Suppressor macrophage (primary cell): ENCODE data around the gene SF1.
A peak's percentile ranks its signal among the peaks of the same experiment; 100 is the strongest.
"Not testable (repeated sequence)": the region's sequence is repeated elsewhere in the genome, so short reads cannot be mapped to it uniquely, and the experiment has no call there.

Experiments used
- DNase-seq, 4 experiments: peaks; one replicate each; pipeline ENCODE4 v3.0.0-alpha.2; 2020 to 2022
- total RNA-seq, 17 experiments: gene quantifications; one replicate each; lab custom pipeline; 2026; ENCODE audit warnings: mixed read lengths in 6 of 17, inconsistent platforms in 3 of 17; lab: John Stamatoyannopoulos, UW

SF1 gene
- 19.8 to 170 (median 70.9) reads per million in 17 experiments for total RNA-seq

GRCh38 chr11:64778473-64779298 is at the start of gene SF1:
Gene SF1 (minus strand): TSS chr11:64778542. CDS start chr11:64778392, 150 bp downstream.
- peak; percentile 99 to 100 (median 100) for DNase-seq

- no peak for DNase-seq
These were observed 49.1 kb upstream of the SF1 start for GRCh38 chr11:64827451-64827839.

GRCh38 chr11:64826578-64827450 is 48.5 kb upstream of the SF1 start:
- DNase-seq = no peak

- no peak for DNase-seq
These were observed 47.7 kb upstream of the SF1 start for GRCh38 chr11:64826062-64826461.

- no peak for DNase-seq
These were observed 45.3 kb upstream of the SF1 start for GRCh38 chr11:64823568-64824119.

GRCh38 chr11:64817476-64817875 is 39.1 kb upstream of the SF1 start:
- DNase-seq = no peak

GRCh38 chr11:64815433-64815832 is 37.1 kb upstream of the SF1 start:
- DNase-seq = not testable (repeated sequence)

GRCh38 chr11:64814712-64815187 is 36.4 kb upstream of the SF1 start:
- no peak for DNase-seq

- no peak for DNase-seq
These were observed 35.5 kb upstream of the SF1 start for GRCh38 chr11:64813826-64814225.

- DNase-seq = peak in 3 of 4 experiments; percentile 17 to 27 (median 19)
These were observed 32.5 kb upstream of the SF1 start for GRCh38 chr11:64810891-64811272.

- DNase-seq = peak; percentile 95 to 97 (median 96)
These were observed 32.0 kb upstream of the SF1 start, which contains the start of gene MEN1 for GRCh38 chr11:64810271-64810890. Gene MEN1 (minus strand): TSS chr11:64810551. CDS start chr11:64810109, 442 bp downstream.

- DNase-seq = peak in 2 of 4 experiments; percentile 22 to 48
These were observed 31.5 kb upstream of the SF1 start for GRCh38 chr11:64809781-64810241.

GRCh38 chr11:64805481-64805880 is 27.1 kb upstream of the SF1 start:
- no peak for DNase-seq

GRCh38 chr11:64804346-64805210 is 26.2 kb upstream of the SF1 start:
- DNase-seq = no peak

GRCh38 chr11:64803846-64804345 is 25.6 kb upstream of the SF1 start:
- DNase-seq = no peak

GRCh38 chr11:64803158-64803845 is 25.0 kb upstream of the SF1 start, which contains the start of gene MAP4K2:
Gene MAP4K2 (minus strand): TSS chr11:64803214. CDS start chr11:64803149, 65 bp downstream.
- DNase-seq = peak; percentile 88 to 97 (median 92)

- peak in 1 of 4 experiments; percentile 23 for DNase-seq
These were observed 24.2 kb upstream of the SF1 start for GRCh38 chr11:64802370-64803157.

- peak in 2 of 4 experiments; percentile 17 to 37 for DNase-seq
These were observed 23.4 kb upstream of the SF1 start for GRCh38 chr11:64801561-64802369.

GRCh38 chr11:64801158-64801464 is 22.8 kb upstream of the SF1 start:
- no peak for DNase-seq
